ENCODE results near the gene GDPD5.

Gene GDPD5

GRCh38 chr11:75510004-75510722, 15.6 kb downstream of the GDPD5 start:
- DNase-seq, result no peak

DNA sequence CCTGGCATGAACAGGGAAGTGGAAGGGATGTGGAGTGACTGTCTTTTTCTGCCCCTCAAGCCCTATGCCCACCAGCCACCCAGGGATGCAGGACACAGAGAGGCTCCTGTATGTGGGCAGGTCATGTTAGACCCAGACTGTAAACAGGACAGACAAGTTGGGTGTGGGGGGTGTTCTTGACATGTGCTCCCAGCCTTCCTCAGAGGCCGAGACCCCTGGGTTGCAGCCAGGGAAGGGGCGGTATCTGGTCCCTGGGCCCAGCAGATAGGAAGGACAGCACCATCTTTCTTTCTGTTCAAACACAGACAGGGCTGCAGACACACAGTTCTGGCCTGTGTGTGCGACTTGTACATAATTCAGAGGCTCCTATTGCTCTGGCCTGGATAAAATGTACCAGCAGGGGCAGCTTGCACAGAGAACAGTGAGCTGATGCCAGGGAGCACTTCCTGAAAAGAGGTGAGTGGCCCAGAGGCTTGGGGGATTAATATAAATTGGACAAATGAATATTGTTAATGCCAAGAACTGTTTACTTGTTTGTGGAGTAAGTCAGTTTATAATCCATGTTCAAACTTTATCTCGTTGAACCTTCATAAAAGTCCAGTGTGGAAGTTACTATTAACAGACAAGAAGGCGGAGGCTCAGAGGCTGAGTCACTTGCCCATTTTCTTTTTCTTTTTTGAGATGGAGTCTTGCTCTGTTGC, 16.6 kb downstream of the GDPD5 start:
- no peak for DNase-seq

GRCh38 chr11:75508051-75508561, 17.6 kb downstream of the GDPD5 start:
- peak; percentile 80 for DNase-seq

DNA sequence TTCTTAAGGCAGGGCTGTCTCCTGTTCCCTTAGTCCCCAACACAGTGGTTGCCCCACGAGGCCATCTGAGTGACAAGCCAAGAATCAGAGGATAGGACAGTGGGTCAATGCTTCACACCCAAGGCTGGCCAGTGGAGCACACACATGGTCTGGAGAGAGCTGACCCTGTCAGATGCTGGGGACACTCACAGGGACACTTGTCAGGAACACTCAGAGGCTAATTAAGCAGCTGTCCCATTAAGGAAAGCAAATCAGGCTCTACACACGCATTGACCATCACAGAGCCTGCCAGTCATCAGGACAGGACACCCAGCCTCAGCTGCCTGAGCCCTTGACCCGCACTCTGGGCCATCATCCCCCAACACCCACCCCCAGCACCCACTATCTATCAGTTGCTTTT, 18.2 kb downstream of the GDPD5 start:
- DNase-seq, result no peak

DNA sequence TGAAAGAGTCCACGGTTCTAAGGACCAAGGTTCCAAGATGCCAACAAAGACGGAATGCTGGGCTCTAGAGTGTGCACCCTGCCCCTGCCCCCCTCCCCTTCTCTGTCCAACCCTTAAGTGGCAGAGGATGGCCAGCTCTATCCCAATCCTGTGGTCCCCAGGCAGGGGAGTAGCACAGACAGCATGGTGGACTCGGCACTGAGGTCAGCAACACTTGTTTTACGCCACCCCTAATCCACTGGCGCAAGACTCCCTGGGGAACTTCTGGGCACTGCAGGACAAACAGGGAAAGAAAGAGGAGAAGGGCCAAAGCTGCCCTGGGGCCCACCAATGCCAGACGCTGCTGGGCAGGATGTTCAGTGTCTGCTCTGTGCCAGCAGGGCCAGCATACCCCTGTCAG, 18.9 kb downstream of the GDPD5 start:
- no peak for DNase-seq

DNA sequence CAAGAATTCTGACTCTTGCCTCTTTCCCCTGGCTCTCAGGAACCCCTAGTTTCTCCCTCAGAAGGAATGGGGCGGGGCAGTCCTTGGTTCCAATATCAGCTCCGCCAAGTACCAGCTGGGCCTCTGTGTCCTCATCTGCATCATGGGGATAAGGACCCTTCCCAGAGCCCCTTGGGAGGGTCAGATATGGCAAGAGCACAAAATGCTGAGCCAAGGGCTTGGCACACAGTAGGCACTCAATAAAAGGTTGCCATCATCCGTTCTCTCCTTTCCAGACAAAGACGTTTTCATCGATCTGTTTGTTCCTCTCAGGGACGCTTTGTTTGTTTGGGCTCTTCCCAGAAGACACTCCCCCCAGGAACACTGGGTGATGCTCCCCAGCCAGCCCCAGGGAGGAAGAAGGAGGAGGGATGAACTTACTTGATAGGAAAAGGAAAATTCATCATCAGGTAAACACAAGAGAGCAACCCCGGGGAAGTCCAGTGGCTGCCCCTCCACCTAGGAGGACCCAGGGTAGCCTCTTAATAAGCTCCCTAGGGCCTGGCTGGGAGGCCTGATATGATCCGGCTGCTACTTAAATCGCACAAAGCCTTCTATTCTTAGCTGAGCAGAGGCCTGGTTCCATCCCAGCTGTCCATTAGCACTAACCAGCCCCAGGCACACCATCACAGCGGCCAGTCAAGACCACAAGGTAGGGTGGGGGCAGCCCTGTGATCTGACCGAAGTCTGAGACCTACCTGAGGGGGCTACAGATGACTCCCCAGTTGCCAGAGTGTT, 19.6 kb downstream of the GDPD5 start:
- no peak for DNase-seq

DNA sequence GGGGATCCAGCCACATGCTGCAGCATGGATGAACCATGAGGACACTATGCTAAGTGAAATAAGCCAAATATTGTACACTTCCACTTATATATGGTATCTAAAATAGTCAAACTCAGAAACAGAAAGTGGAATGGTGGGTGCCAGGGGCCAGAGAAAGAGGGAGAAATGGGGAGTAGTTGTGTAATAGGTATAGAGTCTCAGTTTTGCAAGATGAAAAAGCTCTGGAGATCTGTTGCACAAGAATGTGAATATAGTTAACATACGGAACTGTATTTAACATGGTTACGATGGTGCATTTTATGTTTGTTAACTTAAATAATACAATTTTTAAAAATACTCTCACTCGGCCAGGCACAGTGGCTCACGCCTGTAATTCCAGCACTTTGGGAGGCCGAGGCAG, 21.2 kb downstream of the GDPD5 start:
- no peak for DNase-seq

DNA sequence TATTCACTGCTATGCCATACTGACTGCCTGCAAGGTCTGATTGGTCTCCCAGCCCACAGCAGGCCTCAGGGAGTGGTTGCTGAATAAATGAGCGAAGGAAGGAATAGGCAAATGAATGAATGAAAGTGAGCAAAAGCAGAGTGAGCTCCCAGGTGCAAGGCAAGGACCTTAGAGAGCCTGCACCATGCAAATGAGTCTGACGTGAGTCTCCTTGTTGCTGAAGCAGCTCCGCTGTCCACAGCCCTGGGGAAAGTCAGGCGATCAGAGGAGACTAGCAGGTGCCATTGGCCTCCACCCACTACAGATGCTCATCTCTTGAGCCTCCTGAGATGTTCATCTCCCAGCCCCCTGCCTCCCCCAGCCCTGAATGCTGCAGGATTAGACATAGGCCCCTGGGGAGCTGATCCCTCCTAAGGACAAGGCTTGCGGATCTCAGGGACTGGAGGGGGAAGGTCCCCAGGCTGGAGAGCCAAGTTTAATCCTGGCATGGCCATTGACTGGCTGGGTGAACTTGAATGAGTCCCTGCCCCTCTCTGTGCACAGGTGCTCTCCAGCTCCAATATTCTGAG, 22.1 kb downstream of the GDPD5 start:
- DNase-seq, result no peak

- no peak for DNase-seq
Observed at GRCh38 chr11:75502138-75502537, 23.6 kb downstream of the GDPD5 start.

DNA sequence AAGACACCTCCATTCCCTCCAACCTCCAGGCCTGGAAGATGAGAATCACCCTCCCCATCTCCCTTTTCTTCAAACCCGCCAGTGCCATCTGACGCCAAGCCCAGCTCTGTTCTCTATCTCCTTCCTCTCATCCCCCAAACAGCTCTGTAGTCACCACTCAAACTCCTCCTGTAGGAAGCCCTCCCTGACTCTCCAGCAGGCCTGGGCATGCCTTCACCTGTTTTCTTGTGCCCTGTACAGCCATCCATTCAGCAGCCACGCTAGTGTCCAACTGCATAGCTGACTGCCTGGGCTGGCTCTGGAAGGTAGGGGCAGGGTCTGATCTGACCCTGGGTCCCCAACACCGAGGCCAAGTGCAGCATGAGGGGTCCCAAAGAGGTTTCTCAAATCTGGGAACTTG, 25.0 kb downstream of the GDPD5 start:
- DNase-seq, result no peak

- DNase-seq, result no peak
Observed at GRCh38 chr11:75499423-75500190, 26.1 kb downstream of the GDPD5 start.

DNA sequence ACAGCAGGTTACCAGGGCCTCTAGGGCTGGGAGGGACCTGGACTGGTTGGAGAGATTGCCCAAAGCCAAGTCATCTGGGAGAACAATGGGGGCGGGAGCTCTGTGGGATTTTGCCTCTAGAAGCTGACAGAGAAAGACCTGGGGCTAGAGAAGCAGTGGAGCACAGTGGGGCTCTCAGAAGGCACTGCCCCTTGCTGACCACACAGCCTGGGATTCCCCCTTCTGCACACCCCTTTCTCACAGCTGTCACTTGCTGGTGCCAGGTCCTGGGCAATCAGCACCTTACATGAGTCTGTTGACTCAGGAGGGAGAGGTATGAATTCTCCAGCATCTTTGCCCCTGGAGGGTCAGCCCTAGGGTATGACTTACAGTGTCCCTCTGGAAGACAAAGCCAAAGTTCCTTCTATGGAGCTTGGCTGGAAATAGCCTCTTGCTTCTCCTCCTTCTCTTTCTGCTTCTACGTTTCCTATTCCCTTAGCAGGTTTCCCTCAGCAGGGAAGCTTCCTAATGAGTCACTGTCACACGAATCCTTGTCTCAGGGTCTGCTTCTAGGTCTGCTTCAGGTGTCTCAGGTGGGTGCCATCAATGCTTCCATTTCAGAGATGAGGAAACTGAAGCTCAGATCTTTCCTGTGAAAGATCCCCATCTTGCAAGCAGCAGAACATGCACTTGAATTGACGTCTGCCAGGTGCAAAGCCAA, 27.0 kb downstream of the GDPD5 start:
- no peak for DNase-seq

- no peak for DNase-seq
Observed at GRCh38 chr11:75497788-75498409, 27.8 kb downstream of the GDPD5 start.

- no peak for DNase-seq
Observed at GRCh38 chr11:75496305-75496752, 29.4 kb downstream of the GDPD5 start.

- no peak for DNase-seq
Observed at GRCh38 chr11:75495749-75496304, 29.9 kb downstream of the GDPD5 start.

DNA sequence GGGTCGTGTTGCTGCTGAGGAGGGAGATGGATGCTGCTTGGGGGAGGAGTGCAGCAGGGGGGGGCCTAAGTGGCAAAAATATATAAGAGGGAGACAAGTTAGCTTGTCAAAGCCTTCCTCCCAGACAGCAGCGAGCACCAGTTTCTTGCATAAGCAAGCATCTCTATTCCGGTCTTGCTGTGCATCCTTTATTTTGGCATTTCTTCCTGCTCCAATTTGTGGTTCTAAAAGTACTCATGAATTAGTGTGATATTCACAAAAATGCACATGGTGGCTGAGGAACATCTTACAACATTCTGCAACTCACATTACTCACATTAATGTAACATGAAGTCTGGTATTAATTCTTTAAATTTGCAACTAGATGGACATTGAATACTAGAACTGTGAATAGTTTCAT, 32.1 kb downstream of the GDPD5 start:
- no peak for DNase-seq

DNA sequence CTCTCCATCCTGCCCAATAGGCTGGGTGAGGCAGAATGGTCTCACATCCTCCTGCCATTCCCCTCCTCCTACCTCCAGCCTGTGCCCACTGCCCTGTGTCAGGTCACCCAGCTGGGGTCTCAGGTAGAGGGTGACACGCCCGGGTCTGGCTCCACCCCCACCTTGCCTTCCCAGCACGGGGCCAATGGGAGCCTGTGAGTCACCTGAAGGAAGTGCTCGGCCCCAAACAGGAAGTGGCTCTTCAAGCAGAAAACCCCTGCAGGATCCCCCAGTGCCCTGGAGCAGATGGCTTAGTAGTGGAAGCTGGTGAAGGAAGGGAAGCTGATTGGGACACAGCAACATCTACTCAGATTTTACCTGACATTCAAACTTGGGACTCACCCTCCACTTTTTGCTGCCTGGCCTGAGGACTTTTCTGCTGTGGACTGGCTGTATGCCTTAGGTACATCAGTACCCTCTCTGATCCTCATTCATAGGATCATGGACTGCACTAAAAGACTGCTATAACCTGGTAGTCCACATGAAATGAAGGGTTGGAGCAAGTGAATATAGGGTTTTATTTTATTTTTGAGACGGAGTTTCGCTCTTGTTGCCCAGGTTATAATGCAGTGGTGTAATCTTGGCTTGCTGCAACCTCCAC, 33.4 kb downstream of the GDPD5 start:
- peak; percentile 66 for DNase-seq

DNA sequence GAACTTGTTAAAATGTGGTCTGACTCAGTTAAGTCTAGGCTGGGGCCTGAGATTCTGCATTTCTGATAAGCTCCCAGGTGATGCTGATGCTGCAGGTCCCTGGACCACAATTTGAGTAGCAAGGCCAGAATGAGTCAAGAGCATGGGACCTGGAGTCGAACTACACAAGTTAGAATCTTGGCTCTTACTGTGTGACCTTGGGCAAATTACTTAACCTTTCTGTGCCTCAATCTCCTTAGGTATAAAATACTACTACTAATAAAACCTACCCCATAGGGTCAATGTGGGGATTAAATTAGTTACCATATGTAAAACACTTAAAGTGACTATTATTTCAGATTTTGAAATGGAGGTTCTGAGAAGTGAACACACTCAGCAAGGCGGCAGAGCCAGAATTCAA, 34.3 kb downstream of the GDPD5 start:
- no peak for DNase-seq

DNA sequence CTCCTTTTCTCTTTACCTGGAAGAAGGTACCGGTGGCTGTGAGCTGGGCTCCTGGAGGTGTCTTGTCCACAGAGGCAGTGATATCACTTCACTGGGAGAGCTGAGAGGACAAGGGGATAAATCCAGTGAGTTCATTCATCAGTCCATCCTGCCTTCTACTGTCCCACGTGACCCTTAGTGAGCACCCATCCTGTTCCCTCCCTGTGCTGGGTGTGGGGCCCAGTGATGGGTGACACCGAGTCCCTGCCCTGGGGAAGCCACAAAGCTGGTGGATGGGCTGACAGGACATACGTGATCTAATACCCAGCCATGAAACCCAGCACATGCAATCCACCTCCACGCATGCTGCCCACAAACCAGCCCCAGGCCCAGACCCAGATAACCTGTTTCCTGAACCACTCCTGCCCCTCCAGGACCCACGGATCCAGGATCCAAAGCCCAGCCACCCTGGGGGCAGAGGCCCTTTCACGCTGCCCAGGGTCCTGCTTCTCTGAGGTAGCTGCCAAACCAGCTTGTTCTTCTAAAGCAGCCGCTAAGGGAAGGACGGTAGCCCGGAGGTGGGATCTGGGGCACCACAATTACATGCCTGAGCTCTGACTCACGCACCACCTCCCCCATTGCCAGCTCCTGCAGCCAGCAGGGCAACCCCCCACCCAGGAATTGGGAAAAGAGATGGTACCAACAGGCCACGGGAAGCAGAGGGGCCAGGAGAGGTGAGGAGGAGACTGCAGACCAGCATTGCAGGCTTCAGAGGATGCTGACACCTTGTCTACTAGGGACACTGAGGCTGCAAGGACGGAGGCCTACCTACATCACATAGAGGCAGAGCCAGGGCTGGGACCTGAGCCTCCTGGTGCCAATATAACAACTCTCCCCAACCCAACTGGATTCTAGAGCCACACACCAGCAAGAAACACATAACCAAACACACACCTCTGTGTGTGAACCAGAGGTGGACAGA, 35.2 kb downstream of the GDPD5 start:
- no peak for DNase-seq
